IPS-18a (cell line): ENCODE measurements around the gene ADK.
A peak's percentile ranks its signal among the peaks of the same experiment; 100 is the strongest.
"Not testable (repeated sequence)": the region's sequence is repeated elsewhere in the genome, so short reads cannot be mapped to it uniquely, and the experiment has no call there.

Source experiments
- H3K27ac ChIP-seq: one replicate; pipeline ENCODE4 v1.5.1; 2013; ENCODE audit warnings: low read length
- H3K27me3 ChIP-seq: one replicate; pipeline ENCODE4 v1.6.1; 2013; ENCODE audit warnings: mild to moderate bottlenecking, low read length; ENCODE audit not compliant: control insufficient read depth, insufficient read depth
- H3K36me3 ChIP-seq: one replicate; pipeline ENCODE4 v1.6.1; 2013; ENCODE audit warnings: low read depth, low read length; ENCODE audit not compliant: control insufficient read depth
- H3K4me1 ChIP-seq: one replicate; pipeline ENCODE4 v1.6.1; 2013; ENCODE audit warnings: low read depth, low read length; ENCODE audit not compliant: control insufficient read depth
- H3K4me3 ChIP-seq: one replicate; pipeline ENCODE4 v1.5.1; 2013; ENCODE audit warnings: low read length
- H3K9ac ChIP-seq: one replicate; pipeline ENCODE4 v1.6.1; 2013; ENCODE audit warnings: mild to moderate bottlenecking, low read length, moderate library complexity
- H3K9me3 ChIP-seq: one replicate; pipeline ENCODE4 v1.6.1; 2013; ENCODE audit warnings: low read depth, low read length; ENCODE audit not compliant: control insufficient read depth

Gene ADK

GRCh38 chr10:74511051-74511450 lies 360.0 kb downstream of the ADK start:
- no peak overlapping the region for H3K27ac ChIP-seq
- no peaks in the 10 kb centered on the region for H3K4me1 ChIP-seq
- peaks cover 9% of the 10 kb centered on the region for H3K9me3 ChIP-seq
- H3K9ac ChIP-seq: no peak overlapping the region
- no peak overlapping the region for H3K4me3 ChIP-seq
- H3K36me3 ChIP-seq: no peaks in the 10 kb centered on the region
- no peaks in the 10 kb centered on the region for H3K27me3 ChIP-seq

- peaks cover 9% of the 10 kb centered on the region for H3K9me3 ChIP-seq
Measured at GRCh38 chr10:74514322-74514721, 363.3 kb downstream of the ADK start.

GRCh38 chr10:74518061-74518460 lies 367.0 kb downstream of the ADK start:
- no peaks in the 10 kb centered on the region for H3K27me3 ChIP-seq
- no peaks in the 10 kb centered on the region for H3K9me3 ChIP-seq
- peaks cover 6% of the 10 kb centered on the region for H3K4me1 ChIP-seq
- H3K36me3 ChIP-seq: no peaks in the 10 kb centered on the region
- H3K9ac ChIP-seq: no peak overlapping the region
- H3K27ac ChIP-seq: no peak overlapping the region
- no peak overlapping the region for H3K4me3 ChIP-seq

More at GRCh38 chr10:74514322-74514721, 363.3 kb downstream of the ADK start:
- no peak overlapping the region for H3K9ac ChIP-seq
- H3K4me3 ChIP-seq: no peak overlapping the region
- no peak overlapping the region for H3K27ac ChIP-seq
- H3K36me3 ChIP-seq: no peaks in the 10 kb centered on the region
- no peaks in the 10 kb centered on the region for H3K4me1 ChIP-seq
- H3K27me3 ChIP-seq: no peaks in the 10 kb centered on the region

GRCh38 chr10:74521526-74521925 lies 370.5 kb downstream of the ADK start:
- Histone ChIP-seq H3K27me3 (no peaks in the 10 kb centered on the region), H3K4me3 (no peak overlapping the region), H3K36me3 (no peaks in the 10 kb centered on the region), H3K27ac (no peak overlapping the region), H3K9ac (no peak overlapping the region), H3K4me1 (peaks cover 6% of the 10 kb centered on the region), H3K9me3 (no peaks in the 10 kb centered on the region)

- Histone ChIP-seq H3K4me1 (peaks cover 6% of the 10 kb centered on the region), H3K27me3 (no peaks in the 10 kb centered on the region), H3K4me3 (no peak overlapping the region), H3K27ac (no peak overlapping the region), H3K9me3 (no peaks in the 10 kb centered on the region), H3K36me3 (no peaks in the 10 kb centered on the region), H3K9ac (no peak overlapping the region)
Measured at GRCh38 chr10:74523199-74523598, 372.2 kb downstream of the ADK start.

- H3K9ac ChIP-seq: no peak overlapping the region
- H3K4me1 ChIP-seq: peaks cover 11% of the 10 kb centered on the region
- no peaks in the 10 kb centered on the region for H3K9me3 ChIP-seq
- no peaks in the 10 kb centered on the region for H3K27me3 ChIP-seq
- H3K27ac ChIP-seq: no peak overlapping the region
- no peak overlapping the region for H3K4me3 ChIP-seq
- H3K36me3 ChIP-seq: no peaks in the 10 kb centered on the region
Measured at GRCh38 chr10:74525885-74526284, 374.9 kb downstream of the ADK start.

- not testable (repeated sequence) for H3K4me3 ChIP-seq, H3K27me3 ChIP-seq, H3K36me3 ChIP-seq, H3K9ac ChIP-seq, H3K27ac ChIP-seq, H3K4me1 ChIP-seq, H3K9me3 ChIP-seq
Measured at GRCh38 chr10:74527611-74528010, 376.6 kb downstream of the ADK start.

GRCh38 chr10:74529205-74529604 lies 378.2 kb downstream of the ADK start:
- Histone ChIP-seq H3K4me3 (no peak overlapping the region), H3K9ac (no peak overlapping the region), H3K9me3 (no peaks in the 10 kb centered on the region), H3K36me3 (no peaks in the 10 kb centered on the region), H3K27ac (no peak overlapping the region), H3K27me3 (no peaks in the 10 kb centered on the region), H3K4me1 (peaks cover 5% of the 10 kb centered on the region)

- Histone ChIP-seq H3K27ac (no peak overlapping the region), H3K36me3 (no peaks in the 10 kb centered on the region), H3K4me1 (peaks cover 5% of the 10 kb centered on the region), H3K9me3 (no peaks in the 10 kb centered on the region), H3K9ac (no peak overlapping the region), H3K27me3 (no peaks in the 10 kb centered on the region), H3K4me3 (no peak overlapping the region)
Measured at GRCh38 chr10:74530981-74531380, 380.0 kb downstream of the ADK start.

- peaks cover 8% of the 10 kb centered on the region for H3K4me1 ChIP-seq
- peak overlapping the region; percentile 10 for H3K27ac ChIP-seq
- no peaks in the 10 kb centered on the region for H3K36me3 ChIP-seq
- no peaks in the 10 kb centered on the region for H3K27me3 ChIP-seq
- H3K9me3 ChIP-seq: no peaks in the 10 kb centered on the region
- no peak overlapping the region for H3K4me3 ChIP-seq
- H3K9ac ChIP-seq: no peak overlapping the region
Measured at GRCh38 chr10:74539317-74539716, 388.3 kb downstream of the ADK start.

- H3K4me3 ChIP-seq: no peak overlapping the region
- no peak overlapping the region for H3K9ac ChIP-seq
- H3K27me3 ChIP-seq: no peaks in the 10 kb centered on the region
- no peaks in the 10 kb centered on the region for H3K9me3 ChIP-seq
- no peaks in the 10 kb centered on the region for H3K36me3 ChIP-seq
- no peak overlapping the region for H3K27ac ChIP-seq
- peaks cover 12% of the 10 kb centered on the region for H3K4me1 ChIP-seq
Measured at GRCh38 chr10:74541375-74541774, 390.4 kb downstream of the ADK start.

- Histone ChIP-seq H3K27ac (no peak overlapping the region), H3K9ac (no peak overlapping the region)
Measured at GRCh38 chr10:74542077-74542476, 391.1 kb downstream of the ADK start.

More at GRCh38 chr10:74542077-74542476, 391.1 kb downstream of the ADK start:
- Histone ChIP-seq H3K27me3 (no peaks in the 10 kb centered on the region), H3K4me3 (no peak overlapping the region), H3K4me1 (peaks cover 12% of the 10 kb centered on the region), H3K36me3 (no peaks in the 10 kb centered on the region), H3K9me3 (no peaks in the 10 kb centered on the region)
